Hypothalamus (tissue), 51 donors: ENCODE measurements around the gene PIK3C2G.
"Not testable (repeated sequence)": the region's sequence is repeated elsewhere in the genome, so short reads cannot be mapped to it uniquely, and the experiment has no call there.

Experiments used
- DNase-seq, 51 donors: peaks; one replicate each; lab custom pipeline; 2025; lab: John Stamatoyannopoulos, UW

PIK3C2G gene, protein sequence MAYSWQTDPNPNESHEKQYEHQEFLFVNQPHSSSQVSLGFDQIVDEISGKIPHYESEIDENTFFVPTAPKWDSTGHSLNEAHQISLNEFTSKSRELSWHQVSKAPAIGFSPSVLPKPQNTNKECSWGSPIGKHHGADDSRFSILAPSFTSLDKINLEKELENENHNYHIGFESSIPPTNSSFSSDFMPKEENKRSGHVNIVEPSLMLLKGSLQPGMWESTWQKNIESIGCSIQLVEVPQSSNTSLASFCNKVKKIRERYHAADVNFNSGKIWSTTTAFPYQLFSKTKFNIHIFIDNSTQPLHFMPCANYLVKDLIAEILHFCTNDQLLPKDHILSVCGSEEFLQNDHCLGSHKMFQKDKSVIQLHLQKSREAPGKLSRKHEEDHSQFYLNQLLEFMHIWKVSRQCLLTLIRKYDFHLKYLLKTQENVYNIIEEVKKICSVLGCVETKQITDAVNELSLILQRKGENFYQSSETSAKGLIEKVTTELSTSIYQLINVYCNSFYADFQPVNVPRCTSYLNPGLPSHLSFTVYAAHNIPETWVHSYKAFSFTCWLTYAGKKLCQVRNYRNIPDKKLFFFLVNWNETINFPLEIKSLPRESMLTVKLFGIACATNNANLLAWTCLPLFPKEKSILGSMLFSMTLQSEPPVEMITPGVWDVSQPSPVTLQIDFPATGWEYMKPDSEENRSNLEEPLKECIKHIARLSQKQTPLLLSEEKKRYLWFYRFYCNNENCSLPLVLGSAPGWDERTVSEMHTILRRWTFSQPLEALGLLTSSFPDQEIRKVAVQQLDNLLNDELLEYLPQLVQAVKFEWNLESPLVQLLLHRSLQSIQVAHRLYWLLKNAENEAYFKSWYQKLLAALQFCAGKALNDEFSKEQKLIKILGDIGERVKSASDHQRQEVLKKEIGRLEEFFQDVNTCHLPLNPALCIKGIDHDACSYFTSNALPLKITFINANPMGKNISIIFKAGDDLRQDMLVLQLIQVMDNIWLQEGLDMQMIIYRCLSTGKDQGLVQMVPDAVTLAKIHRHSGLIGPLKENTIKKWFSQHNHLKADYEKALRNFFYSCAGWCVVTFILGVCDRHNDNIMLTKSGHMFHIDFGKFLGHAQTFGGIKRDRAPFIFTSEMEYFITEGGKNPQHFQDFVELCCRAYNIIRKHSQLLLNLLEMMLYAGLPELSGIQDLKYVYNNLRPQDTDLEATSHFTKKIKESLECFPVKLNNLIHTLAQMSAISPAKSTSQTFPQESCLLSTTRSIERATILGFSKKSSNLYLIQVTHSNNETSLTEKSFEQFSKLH (N-terminal part only)

DNA sequence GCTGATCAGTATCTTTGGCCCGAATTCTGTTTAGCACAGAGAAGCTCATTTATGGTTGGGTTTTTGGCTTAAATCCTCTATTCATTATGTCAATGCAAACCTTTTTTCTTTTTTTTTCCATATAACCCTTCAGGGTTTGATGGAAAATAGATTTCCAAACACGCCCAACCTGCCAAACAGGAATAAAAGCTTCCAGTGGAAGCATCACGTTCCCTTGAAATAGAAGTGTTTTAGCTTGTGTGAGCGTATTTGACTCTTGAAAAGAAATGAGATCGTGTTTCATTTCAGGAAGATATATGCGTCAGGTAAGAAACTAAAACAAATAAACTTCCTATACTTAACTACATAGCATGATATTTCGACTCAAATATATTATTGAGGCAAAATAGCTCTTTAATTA, at the start of gene PIK3C2G:
Gene PIK3C2G, plus strand, starts transcription at position 246 of the 400 bp plus-strand sequence. CDS start 20,564 bp downstream, outside the sequence.
- DNase-seq: no peak

DNA sequence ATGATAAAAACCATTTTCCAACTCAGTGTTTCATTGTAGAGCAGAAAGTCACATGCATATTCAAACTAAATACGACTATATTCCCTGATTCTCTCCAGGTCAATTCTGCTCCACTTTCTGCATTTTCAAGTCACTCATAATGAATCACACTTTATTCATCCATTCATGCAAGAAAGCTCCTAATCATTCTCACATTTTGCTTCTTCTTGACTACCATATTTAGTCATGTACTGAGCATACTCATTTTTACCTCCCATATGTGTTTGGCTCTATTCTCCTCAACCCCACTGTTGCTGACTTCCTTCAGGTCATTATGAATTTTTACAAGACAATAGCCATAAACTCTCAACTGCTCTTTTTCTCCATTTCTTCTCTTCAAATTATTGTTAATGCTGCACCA, 43.4 kb upstream of the PIK3C2G start:
- DNase-seq: no peak

DNA sequence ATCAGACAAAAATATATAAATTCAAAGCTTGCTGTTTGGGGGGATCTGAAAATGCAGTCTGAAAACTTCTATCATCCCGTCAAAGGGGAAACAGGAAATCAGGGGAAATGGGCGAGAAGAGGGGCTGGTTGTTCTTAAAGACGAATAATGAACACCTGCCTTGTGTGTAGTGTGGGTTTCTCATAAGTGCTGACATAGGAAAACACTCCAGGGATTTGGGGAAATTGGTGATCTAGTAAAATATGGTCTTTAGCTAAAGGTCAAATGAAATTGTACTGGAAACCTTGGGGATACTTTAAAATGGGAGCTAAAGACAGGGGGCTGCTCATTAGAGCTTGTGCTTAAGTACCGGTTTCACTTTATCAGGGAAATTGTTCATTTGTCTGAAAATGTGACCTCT, 39.6 kb upstream of the PIK3C2G start:
- DNase-seq: no peak

DNA sequence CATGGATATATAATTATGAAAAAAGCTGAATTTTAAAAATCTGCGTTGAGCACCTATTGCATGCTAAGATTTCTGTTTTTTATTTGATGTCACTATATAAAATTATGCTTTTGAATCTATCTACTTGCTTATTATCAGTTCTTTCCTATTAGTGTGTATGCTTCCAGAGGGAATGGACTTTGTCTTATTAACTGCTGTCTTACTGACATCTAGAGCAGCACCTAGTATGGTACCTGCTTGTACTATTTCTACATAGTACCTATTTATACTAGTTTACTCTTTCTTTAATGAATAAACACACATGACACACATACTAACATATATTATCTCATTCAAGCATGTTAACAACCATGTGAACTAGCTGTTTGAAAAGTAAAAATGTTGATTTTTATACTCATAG, 38.6 kb upstream of the PIK3C2G start:
- DNase-seq: no peak

DNA sequence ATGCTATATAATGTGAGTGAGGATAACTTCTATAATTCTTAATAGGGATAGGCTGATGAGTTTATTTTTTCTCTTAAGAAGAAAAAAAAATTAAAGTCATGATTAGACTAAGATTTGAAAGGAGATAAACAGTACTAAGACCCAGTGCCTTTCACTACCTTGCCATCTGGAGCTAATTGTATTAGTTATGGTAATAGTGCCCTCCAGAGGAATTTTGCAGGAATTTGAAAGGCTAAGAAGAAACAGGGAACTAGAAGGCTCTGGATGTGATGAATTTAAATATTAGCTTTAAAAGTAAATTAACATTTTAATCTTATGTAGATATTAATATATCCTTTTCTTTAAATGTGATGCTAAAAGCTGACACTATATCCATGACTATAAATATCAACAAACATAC, 36.6 kb upstream of the PIK3C2G start:
- DNase-seq: peak in 1 of 51 donors; percentile 1

DNA sequence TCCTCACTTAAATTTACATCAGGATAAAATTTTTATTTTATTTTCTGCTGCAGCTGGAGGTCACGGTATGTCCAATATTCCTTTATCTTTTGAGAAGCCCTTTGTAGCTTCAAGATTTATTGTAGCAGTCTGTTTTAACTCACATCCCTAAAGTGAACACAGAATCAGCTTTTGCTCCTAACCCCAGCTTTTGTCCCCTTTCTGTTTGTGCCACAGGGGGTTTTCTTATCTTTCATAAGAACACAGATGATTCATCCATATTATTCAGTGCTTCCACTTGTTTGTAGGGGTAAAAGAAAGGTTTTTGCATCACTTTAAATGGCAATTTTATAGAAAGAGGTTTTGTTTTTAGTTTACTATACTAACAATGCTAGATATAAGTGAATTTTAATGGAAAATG, 21.8 kb upstream of the PIK3C2G start:
- DNase-seq: no peak

DNA sequence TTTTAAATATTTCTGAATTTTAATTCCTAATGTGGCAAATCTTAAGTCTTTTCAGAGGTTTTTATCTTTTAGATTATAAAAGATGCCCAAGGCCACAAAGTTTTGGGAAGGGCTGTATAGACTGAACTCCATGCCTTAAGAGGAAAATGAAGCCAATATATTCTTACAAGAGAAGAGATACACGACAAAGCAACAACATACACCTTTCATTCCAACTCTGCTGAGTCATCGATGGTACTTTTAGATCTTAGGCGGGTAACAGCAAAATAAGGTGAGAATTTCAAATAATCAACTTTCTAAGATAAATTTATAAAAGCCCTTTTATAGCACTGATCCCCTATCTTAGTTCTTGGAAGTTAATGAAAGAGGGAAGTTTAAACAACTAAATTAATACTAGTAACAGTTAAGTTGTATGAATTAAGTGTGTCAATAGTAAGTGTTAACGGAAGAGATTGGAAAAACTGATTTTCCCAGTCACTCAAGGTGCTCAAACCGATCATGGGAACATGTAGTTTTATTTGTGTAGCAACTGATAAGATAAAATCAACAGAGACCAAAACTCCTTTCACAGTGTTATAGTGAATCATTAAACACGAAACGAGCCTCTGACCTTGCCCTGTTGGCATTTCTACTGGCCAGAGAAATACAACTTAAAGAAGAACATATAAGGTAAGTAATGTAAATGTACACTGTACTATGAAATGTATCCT, 18.8 kb upstream of the PIK3C2G start:
- no peak for DNase-seq

DNA sequence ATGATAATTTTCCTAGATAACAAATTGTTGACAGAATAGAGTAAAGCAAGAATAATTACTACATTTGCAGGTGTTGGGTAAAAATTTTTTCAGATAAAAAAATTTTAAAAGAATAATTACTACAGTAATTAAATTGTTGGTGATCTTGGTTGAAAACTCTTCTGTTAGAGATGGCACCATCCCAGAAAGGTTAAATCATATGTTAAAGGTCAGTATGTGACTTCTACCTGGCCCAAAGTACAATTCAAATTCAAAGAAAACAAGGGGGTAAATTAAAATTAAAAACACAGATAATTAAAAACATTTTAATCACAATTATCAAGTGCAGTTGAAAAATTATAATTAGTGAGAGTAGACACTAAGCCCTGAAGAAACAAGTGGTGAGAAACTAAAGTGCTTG, 18.1 kb upstream of the PIK3C2G start:
- DNase-seq: no peak

DNA sequence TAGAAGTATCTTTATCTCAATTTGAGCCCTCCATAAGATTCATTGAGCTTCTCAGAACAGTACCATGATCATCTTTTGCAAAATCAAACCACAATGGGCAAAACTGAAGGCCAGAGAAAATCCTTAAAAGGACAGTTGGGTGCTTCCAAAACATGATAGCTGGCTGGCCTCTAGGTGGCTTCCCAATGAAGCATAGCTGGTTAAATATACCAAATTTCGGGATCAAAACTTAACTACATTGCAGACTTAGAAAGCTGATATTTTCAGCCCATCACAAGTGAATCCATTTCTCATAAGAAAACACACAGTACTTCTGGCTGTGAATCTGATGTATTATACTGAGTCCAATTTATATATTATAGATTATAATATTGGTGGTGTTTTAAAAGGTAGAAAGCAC, 15.3 kb upstream of the PIK3C2G start:
- no peak for DNase-seq

DNA sequence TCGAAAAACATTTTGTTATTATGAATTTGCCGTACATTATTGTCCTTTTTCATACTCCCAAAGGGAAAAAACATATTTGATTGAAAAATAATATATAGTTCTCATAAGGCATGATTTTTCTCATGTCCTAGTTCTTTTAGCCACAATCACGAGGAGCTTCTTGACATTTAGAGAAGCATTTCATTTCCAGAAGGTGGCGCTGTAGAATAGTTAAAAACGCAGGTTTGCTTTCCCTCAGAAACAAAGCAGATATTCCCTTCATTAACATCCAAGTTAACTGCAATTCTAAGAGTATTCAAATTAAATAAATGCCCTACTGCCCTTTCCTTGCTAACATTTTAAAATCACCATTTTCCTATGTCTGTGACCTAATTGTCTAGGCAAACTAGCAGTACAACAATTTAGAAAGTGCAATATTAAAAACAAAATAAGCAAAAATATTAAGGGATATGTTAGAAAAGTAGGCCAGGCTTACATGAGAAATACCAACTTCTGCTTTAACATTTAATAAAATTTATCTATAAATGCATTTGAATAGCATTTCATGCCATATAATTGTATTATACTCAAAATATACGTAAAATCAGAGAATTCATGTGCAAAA, 10.9 kb upstream of the PIK3C2G start:
- peak in 5 of 51 donors; percentile 0 to 66 (median 29) for DNase-seq

DNA sequence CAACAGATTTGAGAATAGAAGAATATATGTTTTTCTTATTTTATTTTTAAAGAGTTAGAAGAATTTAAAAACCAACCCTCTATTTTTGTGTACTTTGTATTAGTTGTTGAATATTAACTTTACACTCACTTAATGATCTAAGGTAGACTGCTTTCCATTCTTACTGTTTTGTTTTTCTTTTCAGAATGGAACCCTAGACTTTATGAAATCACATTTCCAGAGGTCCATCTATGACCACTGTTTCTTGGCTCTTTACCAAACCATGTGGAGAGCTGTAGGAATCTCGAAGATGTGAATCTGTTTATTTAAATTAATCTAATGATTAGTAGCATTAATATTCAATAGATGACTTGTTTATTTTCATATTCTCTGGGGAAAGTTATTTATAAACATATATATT, 7.2 kb upstream of the PIK3C2G start:
- DNase-seq: no peak

DNA sequence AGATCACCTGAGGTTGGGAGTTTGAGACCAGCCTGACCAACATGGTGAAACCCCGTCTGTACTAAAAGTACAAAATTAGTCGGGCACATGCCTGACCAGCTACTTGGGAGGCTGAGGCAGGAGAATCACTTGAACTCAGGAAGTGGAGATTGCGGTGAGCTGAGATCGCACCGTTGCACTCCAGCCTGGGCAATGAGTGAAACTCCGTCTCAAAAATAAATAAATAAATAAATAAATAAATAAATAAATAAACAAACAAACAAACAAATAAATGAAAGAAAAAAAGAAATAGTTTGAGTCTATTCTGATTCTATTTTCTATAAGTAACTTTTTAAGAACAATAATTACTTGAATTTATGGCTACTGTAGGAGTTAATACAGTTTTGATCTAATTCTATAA, 6.3 kb upstream of the PIK3C2G start:
- not testable (repeated sequence) for DNase-seq

DNA sequence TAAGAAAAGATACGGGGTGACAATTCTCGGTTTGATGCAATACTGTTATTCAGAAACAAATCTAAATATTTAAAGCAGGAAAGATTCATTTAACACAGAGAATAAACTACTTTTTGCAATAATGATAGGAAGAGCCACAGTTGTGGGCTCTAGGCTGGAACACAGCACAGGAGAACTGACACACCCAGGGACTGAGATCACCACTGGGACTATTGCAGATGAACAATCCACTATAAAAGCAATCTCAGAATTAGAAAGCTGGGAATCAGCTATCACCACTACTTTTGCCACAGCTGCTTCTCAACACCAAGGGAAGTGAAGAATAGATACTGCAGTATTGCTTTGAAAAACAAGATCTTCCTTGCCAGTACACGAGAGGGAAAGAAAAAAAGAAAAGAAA, 4.1 kb upstream of the PIK3C2G start:
- DNase-seq: no peak

DNA sequence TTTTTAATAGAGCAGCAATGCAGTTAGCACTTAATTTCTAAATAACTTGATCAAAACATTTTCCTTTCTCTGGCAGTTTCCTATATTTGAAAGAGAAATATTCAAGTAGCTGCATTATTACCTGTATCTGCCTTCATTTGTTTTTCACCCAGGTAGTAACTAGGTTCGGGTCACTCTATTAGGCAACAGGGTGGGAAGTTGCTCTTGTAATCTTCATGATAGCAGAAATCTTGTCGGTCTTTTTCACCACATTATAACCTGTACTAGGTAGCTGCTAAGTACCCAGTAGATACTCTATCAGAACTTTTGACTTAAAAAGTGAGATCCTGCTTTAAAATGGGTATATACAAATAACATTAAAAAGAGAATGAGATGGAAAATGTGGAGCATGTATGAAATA, 2.4 kb upstream of the PIK3C2G start:
- DNase-seq: no peak

DNA sequence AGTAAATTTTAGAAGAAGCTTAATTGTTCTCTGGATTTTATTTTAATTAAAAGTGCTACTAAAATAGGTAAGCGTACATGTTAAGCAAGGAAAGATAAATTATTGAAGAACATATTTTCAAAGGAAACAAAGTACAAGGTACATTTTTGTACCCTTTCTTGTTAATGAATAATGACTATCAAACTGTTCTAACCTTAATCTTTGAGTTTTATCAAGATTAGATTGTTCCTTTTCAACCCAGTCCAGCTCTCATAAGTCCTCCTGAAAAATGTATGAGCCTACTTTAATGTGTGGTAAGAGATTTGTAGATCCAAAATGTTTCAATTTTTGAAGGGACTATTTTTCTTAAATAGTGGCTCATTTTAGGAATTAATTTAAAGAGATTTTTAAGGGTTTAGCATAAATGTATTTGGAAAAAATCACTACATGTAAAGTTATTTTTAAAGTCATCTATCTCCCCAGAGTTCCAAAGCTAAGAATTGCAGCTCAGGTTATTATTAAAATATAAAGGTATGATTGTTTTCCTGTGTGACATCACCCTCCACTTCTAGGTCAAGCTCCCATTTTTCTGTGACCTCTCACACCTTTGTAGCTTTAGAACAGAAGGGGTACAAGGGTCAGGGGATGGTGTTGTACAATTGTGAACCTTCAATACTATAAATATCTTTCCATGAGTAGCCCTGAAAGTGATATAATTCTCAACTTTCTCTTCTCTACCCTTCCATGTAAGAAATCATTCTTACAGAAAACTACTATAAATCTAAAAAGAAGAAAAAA, 1.2 kb upstream of the PIK3C2G start:
- no peak for DNase-seq

DNA sequence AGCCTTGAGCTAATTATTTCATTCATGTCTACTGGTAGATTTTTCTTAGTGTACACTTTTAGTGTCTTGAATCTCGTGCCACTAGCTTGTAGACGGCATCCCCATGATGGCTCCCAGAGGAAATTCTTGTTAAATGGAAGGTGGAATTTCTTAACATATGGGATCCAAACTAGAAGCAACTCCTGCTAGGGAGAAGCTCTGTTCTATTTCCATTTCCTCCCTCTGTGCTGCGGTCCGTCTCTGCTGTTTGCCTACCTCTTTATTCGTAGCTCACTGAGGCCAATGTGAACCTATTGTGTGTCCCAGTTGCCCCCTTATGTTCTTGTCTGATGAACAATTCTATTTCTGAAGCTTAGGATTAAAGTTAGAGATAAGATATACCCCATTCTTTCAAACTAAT, 588 bp downstream of the PIK3C2G start:
- DNase-seq: no peak

DNA sequence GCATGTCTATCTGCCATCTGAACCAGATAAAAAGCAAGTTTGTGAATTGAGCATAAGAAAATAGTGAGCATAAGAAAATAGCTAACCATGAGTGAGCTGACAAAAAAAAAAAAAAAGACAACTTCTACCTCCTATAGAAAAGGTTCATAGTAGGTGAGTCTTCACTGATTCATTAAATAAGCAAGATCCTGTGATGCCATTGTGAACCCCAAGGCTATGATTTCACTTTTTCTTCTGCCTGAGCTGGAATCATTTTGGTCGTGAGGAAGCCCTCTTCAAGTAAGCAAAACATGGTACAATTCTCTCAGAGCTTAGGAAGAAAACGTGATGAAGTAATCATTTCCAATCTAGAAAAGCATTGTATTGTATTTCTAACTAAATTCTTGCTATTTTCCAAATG, 1.2 kb downstream of the PIK3C2G start:
- DNase-seq: no peak

DNA sequence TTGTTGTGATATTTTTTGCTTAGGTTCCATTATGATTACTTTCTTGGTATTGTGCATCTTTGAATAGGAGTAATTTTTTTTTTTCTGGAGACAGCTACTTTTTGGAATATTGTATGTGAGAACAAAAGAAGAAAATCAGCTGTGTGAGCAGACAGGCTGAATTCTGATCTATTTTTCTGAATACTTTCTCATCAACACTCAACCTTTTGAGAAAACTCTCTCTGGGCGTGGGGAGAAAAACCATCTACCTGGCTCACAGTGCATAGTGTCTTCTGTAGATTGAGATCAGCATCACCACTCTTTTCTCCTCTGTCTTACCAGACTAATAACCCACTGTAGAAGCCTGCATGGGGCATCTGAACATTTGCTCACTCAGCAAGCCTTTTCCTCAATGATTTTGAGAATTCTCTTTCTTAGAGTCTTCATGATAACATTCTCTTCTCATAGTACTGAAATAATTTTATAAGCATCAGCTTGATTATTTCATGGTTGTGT, 3.3 kb downstream of the PIK3C2G start:
- DNase-seq: no peak
